ENCODE measurements around the gene PNKD. TPM values are rescaled to one million over a fixed set of nuclear protein-coding genes. Genes with fewer than 3 reads are reported as not detected.
"Not testable (repeated sequence)": the region's sequence is repeated elsewhere in the genome, so short reads cannot be mapped to it uniquely, and the experiment has no call there.

Gene PNKD
- total RNA-seq, 1 experiment from 2014 or later: 40.2 TPM

DNA sequence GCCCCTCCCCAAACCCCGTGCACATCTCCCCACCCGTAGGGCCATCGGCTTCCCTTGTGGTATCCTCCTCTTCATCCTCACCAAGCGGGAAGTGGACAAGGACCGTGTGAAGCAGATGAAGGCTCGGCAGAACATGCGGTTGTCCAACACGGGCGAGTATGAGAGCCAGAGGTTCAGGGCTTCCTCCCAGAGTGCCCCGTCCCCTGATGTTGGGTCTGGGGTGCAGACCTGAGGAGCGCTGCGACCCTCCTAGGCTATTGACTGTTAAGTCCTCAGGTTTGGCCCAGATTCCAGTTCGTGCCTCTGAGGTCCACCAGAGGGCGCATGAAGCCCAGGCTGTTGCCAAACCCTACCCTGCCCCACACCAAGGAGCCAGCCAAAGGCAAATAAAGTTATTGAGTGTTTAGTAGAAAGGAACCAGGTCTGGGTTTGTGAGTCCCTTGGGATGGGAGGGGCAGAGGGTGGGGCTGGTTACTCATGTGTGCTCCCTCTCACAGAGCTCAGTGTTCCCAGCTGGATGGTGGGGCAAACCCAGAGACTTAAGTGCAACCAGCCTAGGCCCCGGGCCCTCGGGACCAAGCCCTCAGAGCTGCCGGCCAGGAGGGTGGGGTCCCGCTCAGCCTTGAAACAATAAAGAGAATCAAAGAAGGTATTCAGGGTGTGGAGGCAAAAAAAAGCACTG, 2.4 kb downstream of the PNKD start:
- peak; percentile 87 for DNase-seq (ENCODE audit: low spot score)

- not testable (repeated sequence) for DNase-seq (ENCODE audit: low spot score)
These were observed 3.0 kb downstream of the PNKD start for GRCh38 chr2:218273214-218273907.

- DNase-seq (ENCODE audit: low spot score): no peak
These were observed 3.6 kb downstream of the PNKD start for GRCh38 chr2:218273908-218274249.

DNA sequence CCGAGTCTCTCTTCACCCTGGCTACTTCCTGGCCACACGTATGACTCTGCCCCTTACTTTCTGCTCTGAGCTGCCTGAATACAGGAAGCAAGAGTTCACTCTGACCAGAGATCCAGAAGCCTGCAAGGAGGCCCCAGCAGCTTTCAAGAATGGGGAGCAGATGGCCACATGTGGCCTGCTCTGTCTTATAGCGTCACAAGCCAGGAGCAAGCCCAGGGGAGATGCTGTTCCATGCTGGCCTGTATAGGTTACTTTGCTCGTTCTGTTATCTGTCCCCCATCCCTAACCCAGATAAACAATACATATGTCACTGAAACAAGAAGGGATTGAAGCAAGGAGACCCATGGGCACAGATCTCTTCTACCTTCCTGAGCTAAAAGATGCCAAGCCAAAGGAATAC, 4.3 kb downstream of the PNKD start:
- DNase-seq (ENCODE audit: low spot score): no peak

DNA sequence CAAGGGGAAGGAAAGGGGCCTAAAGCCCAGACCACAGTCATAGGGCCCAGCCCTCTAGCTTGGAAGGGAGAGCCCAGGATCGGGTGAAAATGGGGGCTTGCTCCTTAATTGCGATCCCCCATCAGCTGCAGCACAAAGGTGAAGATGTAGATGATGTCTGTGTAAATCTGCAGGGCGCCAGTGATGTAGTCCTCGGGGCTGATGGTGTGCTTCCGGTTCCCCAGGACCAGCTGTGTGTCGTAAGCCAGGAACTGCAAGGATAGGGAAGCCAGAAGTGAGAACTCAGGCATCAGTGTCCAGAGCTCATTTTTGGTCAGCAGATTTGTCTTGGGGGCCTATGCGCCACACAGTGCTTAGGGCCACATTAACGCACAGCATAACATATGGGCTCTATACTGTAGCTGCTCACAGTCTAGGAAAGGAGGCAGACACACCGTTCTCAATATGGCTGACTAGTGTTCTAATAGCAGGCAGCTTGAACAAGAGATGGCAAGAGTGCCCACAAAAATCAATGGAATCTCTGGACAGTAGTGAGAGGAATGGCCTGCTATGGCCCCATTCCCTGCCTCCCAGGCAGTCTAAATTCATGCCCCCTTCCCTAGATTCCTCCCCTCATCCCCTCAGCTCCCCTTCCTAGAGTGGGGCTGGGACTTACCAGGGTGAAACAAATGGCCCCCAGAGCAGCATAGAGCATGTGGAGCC, 5.2 kb downstream of the PNKD start:
- DNase-seq (ENCODE audit: low spot score): no peak

- DNase-seq (ENCODE audit: low spot score): no peak
These were observed 6.9 kb downstream of the PNKD start for GRCh38 chr2:218276986-218277755.

DNA sequence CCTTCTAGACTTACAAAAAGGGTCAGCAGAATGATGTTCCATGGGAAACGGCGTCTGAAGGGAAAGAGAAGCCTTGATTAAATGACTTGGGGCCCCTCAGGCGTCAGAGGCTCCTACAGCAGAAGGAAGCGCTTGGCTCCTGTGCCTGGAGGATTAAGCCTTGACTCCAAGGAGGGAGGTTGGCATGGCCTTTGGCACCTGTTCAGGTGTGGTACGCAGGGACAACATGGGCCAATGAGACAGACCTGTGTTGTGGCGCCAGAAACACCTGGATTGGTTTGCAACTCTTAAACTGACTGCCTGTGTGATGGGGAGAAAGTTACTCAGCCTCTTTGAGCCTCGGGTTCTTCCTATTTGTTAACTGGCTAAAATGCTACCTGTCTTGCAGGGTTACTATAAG, 7.6 kb downstream of the PNKD start:
- no peak for DNase-seq (ENCODE audit: low spot score)

DNA sequence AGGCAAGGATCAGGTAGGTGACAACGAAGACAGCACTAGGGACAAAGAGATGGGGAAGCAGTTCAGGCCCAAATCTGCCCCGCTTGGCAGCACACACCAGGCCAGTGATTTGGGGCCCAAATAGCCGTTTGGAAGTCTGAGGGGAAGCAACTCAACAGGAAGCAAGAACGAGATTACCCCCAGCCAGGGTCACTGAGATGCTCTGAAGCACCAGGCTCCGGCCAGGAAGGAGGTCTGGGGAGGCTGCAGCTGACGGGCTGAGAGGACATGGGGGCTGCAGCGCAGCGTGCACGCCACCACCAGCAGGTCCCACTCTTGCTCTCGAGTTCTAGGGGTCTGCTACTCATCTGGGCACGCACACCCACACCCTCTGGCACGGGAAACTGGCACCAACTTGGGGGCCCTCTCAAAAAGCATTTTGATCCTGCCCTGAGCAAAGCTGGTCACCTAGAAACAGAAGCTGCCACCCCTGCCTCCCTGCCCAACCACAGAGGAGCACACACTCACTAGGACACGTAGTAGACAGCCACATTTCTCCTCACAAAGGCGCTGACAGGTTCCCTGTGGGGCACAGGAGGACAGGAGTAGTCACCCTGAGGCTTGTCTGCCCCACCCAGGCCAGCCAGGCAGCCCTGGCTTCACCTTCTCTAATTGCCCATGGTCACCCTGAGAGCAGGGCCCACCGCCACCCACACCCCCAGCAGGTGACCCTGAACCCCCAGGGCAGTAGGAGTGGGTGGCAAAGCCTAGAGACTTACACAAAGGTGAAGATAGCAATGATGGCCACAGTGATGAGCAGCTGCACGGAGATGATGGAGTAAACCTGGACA, 8.4 kb downstream of the PNKD start:
- DNase-seq (ENCODE audit: low spot score): no peak

DNA sequence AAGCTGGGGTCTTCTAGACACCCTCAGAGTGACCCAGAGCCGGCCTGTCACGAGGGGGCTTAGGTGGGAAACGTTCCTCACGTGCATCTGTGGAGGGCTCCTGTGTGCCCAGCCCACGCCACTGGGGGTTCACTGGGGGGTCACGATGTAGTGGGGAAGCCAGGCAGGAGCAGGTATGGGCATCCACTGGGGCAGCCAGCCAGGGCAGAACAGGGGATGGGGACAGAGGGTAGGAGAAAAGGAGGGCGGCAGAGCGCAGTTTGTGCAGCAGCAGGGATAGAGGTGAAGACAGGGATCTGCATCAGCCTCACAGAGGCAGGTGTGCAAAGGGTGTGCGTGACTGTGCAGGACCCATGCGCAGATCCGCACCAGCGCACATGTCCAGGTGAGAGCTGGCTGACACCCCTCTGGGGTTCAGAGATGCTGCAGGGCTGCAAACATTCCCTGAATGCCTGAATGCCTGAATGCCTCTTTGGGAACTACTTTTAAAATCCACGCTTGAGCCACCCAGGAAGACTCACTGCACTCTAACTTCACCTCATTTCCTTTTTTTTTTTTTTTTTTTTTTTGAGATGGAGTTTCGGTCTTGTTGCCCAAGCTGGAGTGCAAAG, 10.0 kb downstream of the PNKD start:
- DNase-seq (ENCODE audit: low spot score): no peak

GRCh38 chr2:218281449-218281848, 11.1 kb downstream of the PNKD start:
- DNase-seq (ENCODE audit: low spot score): no peak

DNA sequence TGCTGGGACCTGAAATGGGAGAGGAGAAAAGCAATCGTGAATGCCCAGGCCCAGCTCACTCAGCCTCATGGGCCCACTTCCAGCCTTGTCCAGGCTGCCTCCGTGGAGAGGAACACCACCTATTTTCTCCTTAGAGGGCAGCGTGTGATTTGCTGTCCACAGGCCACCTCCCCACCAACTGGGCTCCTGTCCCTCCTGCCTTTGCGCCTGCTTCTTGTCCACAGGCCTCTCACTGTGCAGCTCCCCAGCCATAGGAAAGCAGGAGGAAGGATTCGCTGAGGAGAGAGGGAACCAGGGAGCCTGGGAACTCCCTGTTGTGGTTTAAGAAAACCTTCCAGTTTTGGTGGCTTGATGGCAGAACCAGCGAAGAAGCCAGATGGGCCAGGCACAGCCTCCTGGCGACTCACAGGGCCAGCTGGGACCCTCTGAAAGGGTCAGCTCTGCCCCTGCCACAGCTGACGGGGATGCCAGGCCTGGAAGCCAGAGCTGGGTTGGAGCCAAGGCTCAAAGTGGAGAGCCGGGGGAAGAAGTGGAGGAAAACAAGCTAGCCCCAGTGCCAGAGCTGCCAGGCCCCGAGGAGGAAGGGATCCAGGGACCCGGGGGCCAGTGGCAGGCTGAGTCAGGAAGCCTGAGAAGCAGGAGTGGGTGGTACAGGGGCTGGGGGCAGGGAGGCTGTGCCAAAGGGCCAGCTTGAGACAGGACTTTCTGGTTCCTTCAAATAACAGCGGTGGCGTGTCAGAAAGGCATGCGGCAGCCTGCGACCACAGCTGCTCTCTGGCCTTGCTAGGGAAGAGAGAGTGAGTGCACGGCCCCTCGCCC, 12.1 kb downstream of the PNKD start:
- DNase-seq (ENCODE audit: low spot score): no peak

GRCh38 chr2:218284106-218284811, 13.9 kb downstream of the PNKD start:
- DNase-seq (ENCODE audit: low spot score): no peak

DNA sequence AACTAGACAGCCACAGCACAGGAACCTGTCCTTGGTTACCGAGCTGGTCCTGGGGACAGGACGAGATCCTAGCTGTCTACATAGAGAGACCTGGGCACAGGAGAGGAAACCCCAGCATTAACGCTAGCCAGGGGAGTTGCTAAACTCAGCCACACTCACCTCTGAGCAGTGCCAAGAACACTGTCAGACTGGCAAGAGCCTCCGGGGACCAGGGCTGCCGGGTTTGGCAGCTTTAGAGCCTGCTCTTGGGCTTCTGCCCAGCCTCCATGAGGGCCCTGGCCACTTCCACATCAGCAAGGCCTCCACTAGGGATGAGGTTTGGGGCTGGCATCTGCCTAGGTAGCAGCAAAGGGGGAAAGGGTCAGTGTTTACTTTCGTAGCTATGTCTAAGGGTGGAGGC, 15.3 kb downstream of the PNKD start:
- no peak for DNase-seq (ENCODE audit: low spot score)

GRCh38 chr2:218286570-218287459, 16.5 kb downstream of the PNKD start:
- DNase-seq (ENCODE audit: low spot score): peak; percentile 90

DNA sequence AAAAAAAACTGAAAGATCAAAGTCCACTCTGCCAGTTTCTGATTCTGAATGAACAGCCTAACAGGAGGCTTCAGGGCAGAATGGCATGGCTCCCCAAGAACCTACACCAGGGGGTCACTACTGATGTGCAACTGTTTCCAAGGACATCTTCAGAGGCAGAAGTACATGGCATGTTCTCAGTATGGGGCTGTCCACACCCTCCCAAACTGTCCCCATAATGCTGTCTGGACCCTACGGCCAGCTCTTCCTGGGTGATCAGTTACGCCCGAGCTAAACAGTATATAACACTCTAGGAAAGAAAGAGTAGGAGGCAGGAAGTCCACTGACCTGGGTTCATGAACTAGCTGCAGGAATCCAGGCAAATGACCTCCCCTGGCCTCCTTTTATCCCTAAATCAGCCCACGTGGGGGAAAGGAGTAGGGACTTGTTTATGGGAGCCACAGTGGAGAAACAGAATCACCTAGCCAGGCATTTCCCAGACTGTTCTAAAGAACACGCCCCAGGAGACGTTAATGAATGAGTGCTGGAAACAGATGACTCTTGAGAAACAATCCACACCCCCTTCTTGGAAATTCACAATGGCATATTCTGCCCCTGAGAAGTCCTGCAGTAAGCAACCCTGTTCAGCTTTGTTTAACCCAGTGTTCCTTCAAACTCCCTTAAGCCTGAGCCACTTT, 19.5 kb downstream of the PNKD start:
- no peak for DNase-seq (ENCODE audit: low spot score)

DNA sequence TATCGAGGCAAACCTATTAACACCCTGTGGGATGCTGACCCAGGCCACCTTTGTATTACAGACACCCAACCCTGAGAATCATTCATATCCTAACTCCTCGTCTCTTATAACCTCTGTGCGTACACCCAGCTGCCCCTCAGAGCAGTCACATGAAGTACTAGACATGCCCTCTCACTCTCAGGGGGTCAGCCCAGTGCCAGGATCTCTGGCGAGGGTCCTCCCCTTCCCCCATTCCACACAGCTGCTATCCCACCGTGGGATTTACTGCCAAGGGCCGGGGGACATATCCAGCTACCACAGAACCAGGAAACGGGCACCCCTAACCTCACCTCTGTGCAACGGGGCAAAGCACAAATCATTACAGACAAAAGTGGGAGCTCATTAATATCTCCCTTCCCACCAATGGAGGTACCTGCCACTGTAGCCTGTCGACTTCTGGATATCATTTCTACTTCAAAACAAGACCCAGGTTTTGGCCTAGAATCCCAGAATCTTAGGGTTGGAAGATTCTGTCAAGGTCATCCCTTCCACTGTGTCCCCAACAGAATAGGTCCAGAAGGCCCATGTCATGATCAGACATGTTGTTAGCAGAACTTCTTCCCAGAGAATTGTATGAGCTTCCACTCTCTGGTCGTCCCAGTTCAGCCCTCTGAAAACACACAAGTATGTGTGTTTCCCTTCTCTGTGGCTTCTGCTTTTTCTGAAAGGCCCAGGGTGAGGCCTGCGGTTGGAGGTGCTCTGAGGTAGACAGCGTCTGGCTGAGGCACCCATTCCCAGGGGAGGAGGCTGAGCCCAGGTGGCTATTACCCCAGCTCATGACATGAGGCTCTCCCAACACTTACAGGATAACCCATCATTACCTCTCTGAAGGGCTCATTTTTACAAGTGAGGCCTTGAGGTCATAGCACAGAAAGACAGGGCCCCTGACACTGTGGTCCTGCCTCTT, 20.3 kb downstream of the PNKD start:
- no peak for DNase-seq (ENCODE audit: low spot score)

Measured in H4 (cell line).